Activated B cell treated with CpG ODN at 0.5 μM for 24 hours (primary cell): ENCODE results near the gene NFATC4. TPM values are rescaled to one million over a fixed set of nuclear protein-coding genes. Genes with fewer than 3 reads are reported as not detected.

Experiments
- ATAC-seq: fragments of 200-7000 bp; cut with Tn5 transposase; one replicate; pipeline ENCODE4 v1.10.0; 2021; ENCODE audit warnings: low read depth, mild to moderate bottlenecking, moderate library complexity
- CTCF ChIA-PET: fragments of 350-600 bp; sonication (Branson Sonifier 250); formaldehyde crosslinking; loops from one replicate; lab custom pipeline; 2021; ENCODE audit warnings: antibody characterized with exemption; lab: Charles Lee
- POLR2A ChIA-PET: fragments of 350-600 bp; sonication (Branson Sonifier 250); formaldehyde crosslinking; loops from one replicate; lab custom pipeline; 2021; ENCODE audit warnings: antibody characterized with exemption; lab: Charles Lee
- DNase-seq: peaks from one replicate; pipeline ENCODE4 v3.0.0; 2022
- H3K27ac Mint-ChIP-seq: one replicate; pipeline ENCODE4 v1.8.0; 2020; ENCODE audit warnings: mixed read lengths
- H3K27me3 Mint-ChIP-seq: one replicate; pipeline ENCODE4 v1.8.0; 2021; ENCODE audit warnings: mixed read lengths
- H3K36me3 Mint-ChIP-seq: one replicate; pipeline ENCODE4 v1.8.0; 2021; ENCODE audit warnings: low read depth, mixed read lengths
- H3K4me1 Mint-ChIP-seq: one replicate; pipeline ENCODE4 v1.8.0; 2021; ENCODE audit warnings: mixed read lengths
- H3K4me3 Mint-ChIP-seq: one replicate; pipeline ENCODE4 v1.8.0; 2020; ENCODE audit warnings: mild to moderate bottlenecking, mixed read lengths
- H3K9me3 Mint-ChIP-seq: one replicate; pipeline ENCODE4 v1.8.0; 2020; ENCODE audit warnings: mixed read lengths
- intact Hi-C: fragments of 100-400 bp; cut with micrococcal nuclease; formaldehyde crosslinking; loops from one replicate; pipeline ENCODE4 v1.15.1; 2024
- total RNA-seq: library from RNA; stranded (reverse); gene quantifications from 2 replicates; pipeline ENCODE4 v1.2.3, GENCODE V29; 2022
- TF ChIP-seq, protein P1 (sequence below): fragments of 200-600 bp; IDR thresholded peaks from one replicate; pipeline ENCODE4 v1.8.0; 2022; ENCODE audit warnings: antibody characterized with exemption, mild to moderate bottlenecking

The NFATC4 gene
- total RNA-seq, 1 donor from 2014 or later = 9.4 TPM

DNA sequence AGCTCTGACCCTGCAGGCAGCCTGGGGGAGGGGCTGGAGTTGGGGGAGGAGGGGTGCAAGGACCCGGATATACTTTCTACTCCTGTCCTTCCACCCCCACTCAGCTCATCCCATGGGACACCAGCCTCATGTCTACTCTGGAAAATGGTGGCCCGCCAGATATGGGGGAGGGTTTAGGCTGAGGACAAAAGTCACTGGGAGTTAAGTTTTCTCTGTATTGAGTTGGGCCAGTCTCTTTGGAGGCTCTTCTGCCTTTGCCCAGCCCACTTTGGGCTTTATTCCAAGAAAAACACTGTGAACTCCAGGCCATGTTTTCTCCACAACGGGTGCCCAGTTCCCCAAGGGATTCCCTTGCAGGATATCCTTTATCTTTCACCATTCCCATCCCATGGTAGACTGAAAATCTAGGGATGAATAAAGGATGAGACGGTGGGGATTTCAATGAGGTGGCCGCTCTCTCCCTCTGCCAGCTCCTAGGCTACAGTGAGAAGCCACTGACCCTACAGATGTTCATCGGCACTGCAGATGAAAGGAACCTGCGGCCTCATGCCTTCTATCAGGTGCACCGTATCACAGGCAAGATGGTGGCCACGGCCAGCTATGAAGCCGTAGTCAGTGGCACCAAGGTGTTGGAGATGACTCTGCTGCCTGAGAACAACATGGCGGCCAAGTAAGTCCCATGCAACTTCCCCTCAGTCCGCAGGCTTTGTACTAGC, 4.9 kb downstream of the NFATC4 start:
- Mint-ChIP-seq H3K9me3 (no peaks in the 10 kb centered on the region), H3K4me1 (peaks cover 10% of the 10 kb centered on the region), H3K27ac (no peak overlapping the region), H3K4me3 (no peak overlapping the region), H3K36me3 (no peaks in the 10 kb centered on the region), H3K27me3 (peaks cover 2% of the 10 kb centered on the region)
- TF ChIP-seq, protein P1, sequence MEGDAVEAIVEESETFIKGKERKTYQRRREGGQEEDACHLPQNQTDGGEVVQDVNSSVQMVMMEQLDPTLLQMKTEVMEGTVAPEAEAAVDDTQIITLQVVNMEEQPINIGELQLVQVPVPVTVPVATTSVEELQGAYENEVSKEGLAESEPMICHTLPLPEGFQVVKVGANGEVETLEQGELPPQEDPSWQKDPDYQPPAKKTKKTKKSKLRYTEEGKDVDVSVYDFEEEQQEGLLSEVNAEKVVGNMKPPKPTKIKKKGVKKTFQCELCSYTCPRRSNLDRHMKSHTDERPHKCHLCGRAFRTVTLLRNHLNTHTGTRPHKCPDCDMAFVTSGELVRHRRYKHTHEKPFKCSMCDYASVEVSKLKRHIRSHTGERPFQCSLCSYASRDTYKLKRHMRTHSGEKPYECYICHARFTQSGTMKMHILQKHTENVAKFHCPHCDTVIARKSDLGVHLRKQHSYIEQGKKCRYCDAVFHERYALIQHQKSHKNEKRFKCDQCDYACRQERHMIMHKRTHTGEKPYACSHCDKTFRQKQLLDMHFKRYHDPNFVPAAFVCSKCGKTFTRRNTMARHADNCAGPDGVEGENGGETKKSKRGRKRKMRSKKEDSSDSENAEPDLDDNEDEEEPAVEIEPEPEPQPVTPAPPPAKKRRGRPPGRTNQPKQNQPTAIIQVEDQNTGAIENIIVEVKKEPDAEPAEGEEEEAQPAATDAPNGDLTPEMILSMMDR = no peak
- ChIA-PET CTCF (interaction anchor here (1.0 kb wide), 1 partner anchor 40 kb away, joined by 3 read pairs; no protein-coding TSS in a partner anchor), POLR2A (interaction anchor here (0.5 to 3.7 kb wide), 3 partner anchors 19 to 58 kb away, joined by 3 to 22 read pairs (median 3); partner anchors contain the start of genes CBLN3 and KHNYN)
- intact Hi-C loops = no loop called here
- ATAC-seq (no peak), DNase-seq (no peak)

DNA sequence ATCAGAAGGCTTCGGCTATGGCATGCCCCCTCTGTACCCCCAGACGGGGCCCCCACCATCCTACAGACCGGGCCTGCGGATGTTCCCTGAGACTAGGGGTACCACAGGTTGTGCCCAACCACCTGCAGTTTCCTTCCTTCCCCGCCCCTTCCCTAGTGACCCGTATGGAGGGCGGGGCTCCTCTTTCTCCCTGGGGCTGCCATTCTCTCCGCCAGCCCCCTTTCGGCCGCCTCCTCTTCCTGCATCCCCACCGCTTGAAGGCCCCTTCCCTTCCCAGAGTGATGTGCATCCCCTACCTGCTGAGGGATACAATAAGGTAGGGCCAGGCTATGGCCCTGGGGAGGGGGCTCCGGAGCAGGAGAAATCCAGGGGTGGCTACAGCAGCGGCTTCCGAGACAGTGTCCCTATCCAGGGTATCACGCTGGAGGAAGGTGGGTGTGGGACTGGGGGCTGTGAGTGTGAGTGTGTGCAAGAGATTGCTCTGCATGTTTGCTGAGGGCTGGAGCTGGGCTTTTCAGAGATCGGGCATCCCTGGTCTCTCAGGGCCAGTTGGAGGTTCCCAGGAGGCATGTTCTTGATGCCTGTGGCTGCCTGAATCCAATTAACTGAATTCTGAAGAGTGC, 8.6 kb downstream of the NFATC4 start:
- no peak overlapping the region for H3K27ac Mint-ChIP-seq
- H3K4me3 Mint-ChIP-seq = no peak overlapping the region
- CTCF ChIA-PET = interaction anchor here (1.8 kb wide), 1 partner anchor 55 kb away, joined by 5 read pairs; no protein-coding TSS in a partner anchor
- DNase-seq (no peak), ATAC-seq (no peak)
- TF ChIP-seq, protein P1 = no peak
- intact Hi-C loops = no loop called here
- H3K9me3 Mint-ChIP-seq = no peaks in the 10 kb centered on the region
- no peaks in the 10 kb centered on the region for H3K4me1 Mint-ChIP-seq
- POLR2A ChIA-PET = no interaction called here
- no peaks in the 10 kb centered on the region for H3K27me3 Mint-ChIP-seq
- H3K36me3 Mint-ChIP-seq = no peaks in the 10 kb centered on the region

DNA sequence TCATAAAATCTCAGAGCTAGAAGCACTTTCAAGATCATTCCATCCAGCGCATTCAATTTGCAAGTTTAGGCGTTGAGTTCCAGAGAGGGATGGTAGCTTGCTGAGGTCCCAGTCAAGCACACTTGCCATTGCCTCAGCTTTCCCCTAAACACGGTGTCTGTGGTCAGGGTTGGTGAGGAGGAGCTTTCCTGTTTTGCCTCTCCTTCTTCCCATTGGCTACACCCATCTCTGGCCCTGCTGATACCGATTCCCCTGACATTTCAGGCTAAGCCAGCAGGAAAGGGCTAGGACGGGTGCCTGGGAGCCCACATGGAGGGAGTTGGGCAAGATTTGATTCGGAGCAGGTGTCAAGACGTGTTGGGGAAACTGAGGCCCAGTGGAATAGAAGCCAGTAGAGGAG, 9.1 kb downstream of the NFATC4 start:
- H3K36me3 Mint-ChIP-seq = no peaks in the 10 kb centered on the region
- ATAC-seq = no peak
- intact Hi-C loops = no loop called here

DNA sequence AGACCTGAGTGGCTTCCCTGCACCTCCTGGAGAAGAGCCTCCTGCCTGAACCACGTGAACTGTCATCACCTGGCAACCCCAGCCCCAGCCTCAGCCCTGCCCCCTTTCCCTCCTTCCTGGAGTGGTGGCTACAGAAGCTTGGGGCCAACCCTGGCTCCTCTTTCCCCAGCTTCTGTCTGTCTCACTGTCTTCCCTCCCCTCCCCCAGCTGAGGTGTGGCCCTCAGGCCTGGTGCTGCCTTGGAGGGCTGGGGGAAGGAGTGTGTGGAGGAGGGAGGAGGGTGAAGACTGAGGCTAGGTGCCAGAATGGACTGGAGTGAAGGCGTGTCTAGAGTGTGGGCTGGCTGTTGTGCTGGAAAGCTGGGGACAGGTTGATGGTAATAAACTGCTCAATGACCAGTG, 9.7 kb downstream of the NFATC4 start:
- TF ChIP-seq, protein P1 = no peak
- intact Hi-C loops = no loop called here
- no peaks in the 10 kb centered on the region for H3K36me3 Mint-ChIP-seq
- H3K4me3 Mint-ChIP-seq = no peak overlapping the region
- ATAC-seq (no peak), DNase-seq (no peak)
- H3K27ac Mint-ChIP-seq = no peak overlapping the region
- CTCF ChIA-PET = interaction anchor here (1.8 kb wide), 1 partner anchor 54 kb away, joined by 5 read pairs; no protein-coding TSS in a partner anchor
- no peaks in the 10 kb centered on the region for H3K27me3 Mint-ChIP-seq
- no peaks in the 10 kb centered on the region for H3K9me3 Mint-ChIP-seq
- POLR2A ChIA-PET = no interaction called here
- H3K4me1 Mint-ChIP-seq = no peaks in the 10 kb centered on the region

More for the DNA sequence above, 9.1 kb downstream of the NFATC4 start:
- Mint-ChIP-seq H3K4me3 (no peak overlapping the region), H3K4me1 (no peaks in the 10 kb centered on the region), H3K27me3 (no peaks in the 10 kb centered on the region), H3K9me3 (no peaks in the 10 kb centered on the region), H3K27ac (no peak overlapping the region)
- ChIA-PET POLR2A (no interaction called here), CTCF (interaction anchor here (1.8 kb wide), 1 partner anchor 54 kb away, joined by 5 read pairs; no protein-coding TSS in a partner anchor)
- no peak for DNase-seq
- TF ChIP-seq, protein P1 = no peak

DNA sequence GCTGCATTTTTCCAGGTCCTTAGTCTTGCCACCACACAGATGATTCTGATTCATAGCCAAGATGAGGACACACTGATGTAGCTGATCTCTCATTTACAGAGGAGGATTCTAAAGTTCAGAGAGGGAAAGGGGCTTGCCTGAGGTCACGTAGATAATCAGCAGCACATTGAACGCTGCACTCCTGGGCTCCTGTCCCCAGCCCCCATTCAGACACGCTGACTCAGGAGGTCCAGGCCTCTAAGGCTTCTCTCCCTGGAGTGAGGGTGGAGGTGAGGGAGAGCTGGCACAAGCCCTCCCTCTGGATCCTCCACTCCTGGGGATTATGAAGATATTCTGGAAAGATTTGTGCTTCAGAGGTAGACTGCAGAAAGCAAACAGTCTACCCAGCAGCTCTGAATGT, 10.3 kb downstream of the NFATC4 start:
- ChIA-PET CTCF (interaction anchor here (1.4 to 1.8 kb wide), 2 partner anchors 12 to 53 kb away, joined by 3 to 5 read pairs; no protein-coding TSS in a partner anchor), POLR2A (interaction anchor here (0.5 to 1.4 kb wide), 2 partner anchors 45 to 51 kb away, joined by 3 to 6 read pairs; partner anchors contain the start of genes CBLN3 and KHNYN)
- intact Hi-C loops = no loop called here
- TF ChIP-seq, protein P1 = no peak
- H3K27ac Mint-ChIP-seq = no peak overlapping the region
- no peaks in the 10 kb centered on the region for H3K4me1 Mint-ChIP-seq
- no peaks in the 10 kb centered on the region for H3K9me3 Mint-ChIP-seq
- H3K4me3 Mint-ChIP-seq = no peak overlapping the region
- H3K36me3 Mint-ChIP-seq = no peaks in the 10 kb centered on the region
- DNase-seq (no peak), ATAC-seq (no peak)
- no peaks in the 10 kb centered on the region for H3K27me3 Mint-ChIP-seq
